Calu3 (cell line): Measurements from ENCODE around the gene IGFL4. TPM values are rescaled to one million over a fixed set of nuclear protein-coding genes. Genes with fewer than 3 reads are reported as not detected.

Experiments used
- BruUV-seq: library from RNA; stranded (reverse); fragments of 400-500 nt; replicated peaks from 2 replicates; lab custom pipeline; 2021; lab: Mats Ljungman, UMichigan
- CTCF ChIA-PET: fragments of 300-600 bp; sonication (Branson Sonifier 250); formaldehyde crosslinking; loops from one replicate; lab custom pipeline; 2022; ENCODE audit warnings: antibody characterized with exemption; lab: Charles Lee
- DNase-seq: peaks from one replicate; pipeline ENCODE4 v3.0.0; 2022
- H3K27ac Mint-ChIP-seq: one replicate; pipeline ENCODE4 v1.8.0; 2022; ENCODE audit warnings: mixed read lengths; ENCODE audit not compliant: unreplicated experiment
- H3K27me3 Mint-ChIP-seq: one replicate; pipeline ENCODE4 v1.8.0; 2022; ENCODE audit warnings: mixed read lengths; ENCODE audit not compliant: unreplicated experiment
- H3K36me3 Mint-ChIP-seq: one replicate; pipeline ENCODE4 v1.8.0; 2022; ENCODE audit warnings: mild to moderate bottlenecking, moderate library complexity, mixed read lengths; ENCODE audit not compliant: insufficient read depth, unreplicated experiment
- H3K4me1 Mint-ChIP-seq: one replicate; pipeline ENCODE4 v1.8.0; 2022; ENCODE audit warnings: mild to moderate bottlenecking, low read depth, mixed read lengths; ENCODE audit not compliant: unreplicated experiment
- H3K4me3 Mint-ChIP-seq: one replicate; pipeline ENCODE4 v1.8.0; 2022; ENCODE audit warnings: mild to moderate bottlenecking, low read depth, moderate library complexity, mixed read lengths; ENCODE audit not compliant: unreplicated experiment
- H3K9me3 Mint-ChIP-seq: one replicate; pipeline ENCODE4 v1.8.0; 2022; ENCODE audit warnings: low read depth, mixed read lengths; ENCODE audit not compliant: unreplicated experiment
- intact Hi-C: fragments of 100-400 bp; cut with micrococcal nuclease; formaldehyde crosslinking; loops from one replicate; pipeline ENCODE4 v1.10.0; 2022; ENCODE audit not compliant: unreplicated experiment
- total RNA-seq: library from RNA; stranded (reverse); gene quantifications from 2 replicates; pipeline ENCODE4 v1.2.3, GENCODE V29; 2022
- TF ChIP-seq, protein P1 (sequence below): fragments of 200-600 bp; IDR thresholded peaks from one replicate; pipeline ENCODE4 v1.8.0; 2022; ENCODE audit warnings: antibody characterized with exemption; ENCODE audit not compliant: unreplicated experiment

The IGFL4 gene
- total RNA-seq, 1 experiment from 2014 or later: not detected

- peaks cover 27% of the 10 kb centered on the region for H3K27me3 Mint-ChIP-seq
- TF ChIP-seq, protein P1, sequence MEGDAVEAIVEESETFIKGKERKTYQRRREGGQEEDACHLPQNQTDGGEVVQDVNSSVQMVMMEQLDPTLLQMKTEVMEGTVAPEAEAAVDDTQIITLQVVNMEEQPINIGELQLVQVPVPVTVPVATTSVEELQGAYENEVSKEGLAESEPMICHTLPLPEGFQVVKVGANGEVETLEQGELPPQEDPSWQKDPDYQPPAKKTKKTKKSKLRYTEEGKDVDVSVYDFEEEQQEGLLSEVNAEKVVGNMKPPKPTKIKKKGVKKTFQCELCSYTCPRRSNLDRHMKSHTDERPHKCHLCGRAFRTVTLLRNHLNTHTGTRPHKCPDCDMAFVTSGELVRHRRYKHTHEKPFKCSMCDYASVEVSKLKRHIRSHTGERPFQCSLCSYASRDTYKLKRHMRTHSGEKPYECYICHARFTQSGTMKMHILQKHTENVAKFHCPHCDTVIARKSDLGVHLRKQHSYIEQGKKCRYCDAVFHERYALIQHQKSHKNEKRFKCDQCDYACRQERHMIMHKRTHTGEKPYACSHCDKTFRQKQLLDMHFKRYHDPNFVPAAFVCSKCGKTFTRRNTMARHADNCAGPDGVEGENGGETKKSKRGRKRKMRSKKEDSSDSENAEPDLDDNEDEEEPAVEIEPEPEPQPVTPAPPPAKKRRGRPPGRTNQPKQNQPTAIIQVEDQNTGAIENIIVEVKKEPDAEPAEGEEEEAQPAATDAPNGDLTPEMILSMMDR: no peak
- intact Hi-C loops: no loop called here
- BruUV-seq: no TSS peak
- H3K27ac Mint-ChIP-seq: no peak overlapping the region
- CTCF ChIA-PET: interaction anchor here (0.6 to 0.9 kb wide), 3 partner anchors 60 to 74 kb away, joined by 3 to 6 read pairs (median 5); no protein-coding TSS in a partner anchor
- no peaks in the 10 kb centered on the region for H3K9me3 Mint-ChIP-seq
- DNase-seq: peak; percentile 71
- H3K36me3 Mint-ChIP-seq: peaks cover 21% of the 10 kb centered on the region
- peaks cover 21% of the 10 kb centered on the region for H3K4me1 Mint-ChIP-seq
- peak overlapping the region; percentile 87 for H3K4me3 Mint-ChIP-seq
These were observed 25.7 kb downstream of the IGFL4 start for GRCh38 chr19:46014941-46015686.

DNA sequence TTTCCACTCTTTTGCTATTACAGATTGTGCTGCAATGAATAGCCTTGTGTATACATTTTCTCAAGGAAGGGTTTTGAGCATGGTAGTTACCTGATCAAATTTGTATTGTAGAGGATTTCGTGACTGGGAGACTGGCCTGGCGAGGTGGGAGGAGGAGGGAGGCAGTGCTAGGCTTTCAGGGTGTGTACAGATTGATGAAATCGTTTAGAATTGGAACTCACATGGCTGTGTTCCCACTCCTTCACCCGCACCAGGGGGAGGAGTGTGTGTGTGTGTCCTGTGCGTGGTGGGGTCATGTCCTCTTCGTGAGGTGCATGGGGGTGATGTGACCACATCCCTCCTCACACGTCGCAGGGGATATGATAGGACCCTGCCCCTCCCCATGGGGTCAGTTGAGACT lies 26.3 kb downstream of the IGFL4 start:
- BruUV-seq: no TSS peak
- H3K27me3 Mint-ChIP-seq: peaks cover 27% of the 10 kb centered on the region
- H3K4me1 Mint-ChIP-seq: peaks cover 21% of the 10 kb centered on the region
- peaks cover 27% of the 10 kb centered on the region for H3K36me3 Mint-ChIP-seq
- TF ChIP-seq, protein P1: no peak
- no peak for DNase-seq
- intact Hi-C loops: no loop called here
- CTCF ChIA-PET: no interaction called here
- H3K9me3 Mint-ChIP-seq: no peaks in the 10 kb centered on the region
- H3K27ac Mint-ChIP-seq: no peak overlapping the region
- peak overlapping the region; percentile 87 for H3K4me3 Mint-ChIP-seq

- peaks cover 27% of the 10 kb centered on the region for H3K36me3 Mint-ChIP-seq
- CTCF ChIA-PET: interaction anchor here (1.1 to 1.6 kb wide), 2 partner anchors 14 to 67 kb away, joined by 3 to 4 read pairs; partner anchors contain the start of gene CCDC61
- H3K9me3 Mint-ChIP-seq: no peaks in the 10 kb centered on the region
- BruUV-seq: no TSS peak
- peak; percentile 69 for DNase-seq
- intact Hi-C loops: no loop called here
- no peak overlapping the region for H3K4me3 Mint-ChIP-seq
- peaks cover 5% of the 10 kb centered on the region for H3K27me3 Mint-ChIP-seq
- H3K27ac Mint-ChIP-seq: no peak overlapping the region
- H3K4me1 Mint-ChIP-seq: no peaks in the 10 kb centered on the region
- TF ChIP-seq, protein P1: peak; percentile 92
These were observed 31.0 kb downstream of the IGFL4 start for GRCh38 chr19:46009530-46010510.

GRCh38 chr19:46006411-46006810 lies 34.4 kb downstream of the IGFL4 start:
- Mint-ChIP-seq H3K9me3 (no peaks in the 10 kb centered on the region), H3K27ac (no peak overlapping the region), H3K36me3 (peaks cover 18% of the 10 kb centered on the region), H3K27me3 (no peaks in the 10 kb centered on the region), H3K4me3 (no peak overlapping the region), H3K4me1 (no peaks in the 10 kb centered on the region)
- intact Hi-C loops: no loop called here
- no TSS peak for BruUV-seq
- TF ChIP-seq, protein P1: no peak
- DNase-seq: no peak
- CTCF ChIA-PET: interaction anchor here (0.6 kb wide), 1 partner anchor 256 kb away, joined by 5 read pairs; no protein-coding TSS in a partner anchor
